Superior temporal gyrus (tissue), 1 donor: Measurements from ENCODE around the gene DNMT3A.
"Not testable (repeated sequence)": the region's sequence is repeated elsewhere in the genome, so short reads cannot be mapped to it uniquely, and the experiment has no call there.

Experiments
- DNase-seq: peaks from one replicate; pipeline ENCODE4 v3.0.0-alpha.2; 2016; ENCODE audit errors: extremely low spot score

The DNMT3A gene

DNA sequence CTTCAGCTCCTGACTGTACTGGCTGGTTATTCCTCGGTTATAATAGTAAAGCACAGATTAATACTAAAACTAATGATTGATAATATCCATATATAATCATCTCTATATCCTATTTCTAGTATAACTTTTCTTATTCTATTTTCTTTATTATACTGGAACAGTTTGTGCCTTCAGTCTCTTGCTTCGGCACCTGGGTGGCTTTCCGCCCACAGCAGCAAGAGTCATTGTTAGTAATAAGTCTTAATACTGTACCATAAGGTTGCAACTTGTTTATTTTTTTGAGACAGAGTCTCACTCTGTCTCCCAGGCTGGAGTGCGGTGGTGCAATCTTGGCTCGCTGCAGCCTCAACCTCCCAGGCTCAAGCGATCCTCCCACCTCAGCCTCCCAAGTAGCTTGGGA is 130.8 kb downstream of the DNMT3A start:
- not testable (repeated sequence) for DNase-seq

DNA sequence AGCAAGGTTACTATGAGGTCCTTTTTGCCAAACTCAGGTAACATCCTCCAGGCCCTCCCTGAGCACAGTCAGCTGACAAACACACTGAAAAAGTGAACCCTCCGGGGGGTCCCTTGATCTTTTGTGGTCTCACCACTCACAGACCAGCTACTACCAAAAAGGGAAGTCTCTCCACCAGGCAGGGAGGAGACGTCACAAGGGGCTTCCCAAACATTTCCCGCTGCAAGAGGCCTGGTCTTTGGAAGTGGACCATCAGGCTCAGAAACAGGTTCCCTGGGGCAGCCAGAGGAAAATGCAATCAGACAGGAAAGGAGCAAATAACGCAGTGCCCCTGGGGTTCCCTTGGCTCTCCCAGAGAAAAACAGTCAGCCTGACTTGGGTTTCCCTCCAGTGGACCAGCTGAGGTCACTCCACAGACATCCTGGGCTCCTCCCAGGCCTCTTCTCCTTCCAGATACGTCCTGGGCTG is 134.6 kb downstream of the DNMT3A start:
- DNase-seq, result no peak

- no peak for DNase-seq
Measured at GRCh38 chr2:25204190-25204838, 137.4 kb downstream of the DNMT3A start.

DNA sequence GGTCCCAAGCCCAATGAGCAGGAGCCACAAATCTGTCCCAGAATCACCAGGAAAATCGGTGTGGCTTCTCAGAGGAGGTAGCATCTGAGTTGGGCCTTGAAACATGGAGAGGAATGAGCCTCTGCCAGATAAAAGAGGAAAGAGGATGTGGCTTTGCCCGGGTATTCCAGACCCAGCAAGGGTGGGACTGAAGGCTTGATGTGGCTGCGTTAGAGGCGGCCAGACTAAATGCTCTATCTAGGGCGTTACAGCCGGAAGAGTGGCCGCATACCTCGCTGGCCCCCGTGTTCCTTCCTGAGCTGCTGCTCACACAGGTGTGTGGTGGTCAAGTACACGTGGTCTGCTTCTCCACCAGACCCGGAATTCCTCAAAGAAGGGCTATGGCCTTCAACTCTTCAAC is 139.4 kb downstream of the DNMT3A start:
- no peak for DNase-seq

- no peak for DNase-seq
Measured at GRCh38 chr2:25201794-25202193, 139.9 kb downstream of the DNMT3A start.

- no peak for DNase-seq
Measured at GRCh38 chr2:25201265-25201664, 140.5 kb downstream of the DNMT3A start.

GRCh38 chr2:25198576-25198975 is 143.1 kb downstream of the DNMT3A start:
- no peak for DNase-seq

DNA sequence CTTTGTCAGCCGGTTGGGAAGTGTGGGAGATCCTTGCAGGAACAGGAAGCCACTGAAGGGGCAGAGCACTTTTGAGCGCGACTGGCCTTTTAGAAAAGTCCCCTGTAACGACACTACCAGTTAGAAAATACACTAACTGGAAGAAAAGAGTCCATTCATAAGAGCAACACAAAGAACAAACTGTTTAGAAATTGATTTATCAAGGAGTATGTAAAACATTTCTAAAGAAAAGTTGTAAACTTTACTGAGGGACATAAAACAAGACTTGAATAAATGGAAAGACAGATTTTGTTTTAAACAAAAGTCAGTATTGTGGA is 143.6 kb downstream of the DNMT3A start:
- no peak for DNase-seq

- DNase-seq, result no peak
Measured at GRCh38 chr2:25197336-25198208, 144.2 kb downstream of the DNMT3A start.

GRCh38 chr2:25194576-25195122 is 147.1 kb downstream of the DNMT3A start:
- no peak for DNase-seq

DNA sequence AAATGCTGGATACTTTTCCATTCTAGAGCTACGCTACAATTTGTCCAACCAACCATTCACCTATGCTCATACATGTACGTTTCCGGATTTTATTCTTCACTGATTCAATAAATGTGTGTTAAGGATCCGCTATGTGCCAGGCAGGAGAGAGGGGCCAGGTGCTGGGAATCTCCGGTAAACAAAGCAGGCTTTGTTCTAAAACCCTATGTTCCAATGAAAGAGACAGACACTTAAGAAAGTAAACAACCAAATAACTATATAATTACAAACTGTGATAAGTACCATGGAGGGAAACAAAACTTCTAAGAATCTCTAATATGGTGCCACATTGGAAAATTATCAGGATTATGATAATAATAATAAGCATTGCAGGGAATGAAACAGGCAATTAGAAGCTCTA is 151.2 kb downstream of the DNMT3A start:
- no peak for DNase-seq

GRCh38 chr2:25188405-25188804 is 153.3 kb downstream of the DNMT3A start:
- DNase-seq, result no peak

DNA sequence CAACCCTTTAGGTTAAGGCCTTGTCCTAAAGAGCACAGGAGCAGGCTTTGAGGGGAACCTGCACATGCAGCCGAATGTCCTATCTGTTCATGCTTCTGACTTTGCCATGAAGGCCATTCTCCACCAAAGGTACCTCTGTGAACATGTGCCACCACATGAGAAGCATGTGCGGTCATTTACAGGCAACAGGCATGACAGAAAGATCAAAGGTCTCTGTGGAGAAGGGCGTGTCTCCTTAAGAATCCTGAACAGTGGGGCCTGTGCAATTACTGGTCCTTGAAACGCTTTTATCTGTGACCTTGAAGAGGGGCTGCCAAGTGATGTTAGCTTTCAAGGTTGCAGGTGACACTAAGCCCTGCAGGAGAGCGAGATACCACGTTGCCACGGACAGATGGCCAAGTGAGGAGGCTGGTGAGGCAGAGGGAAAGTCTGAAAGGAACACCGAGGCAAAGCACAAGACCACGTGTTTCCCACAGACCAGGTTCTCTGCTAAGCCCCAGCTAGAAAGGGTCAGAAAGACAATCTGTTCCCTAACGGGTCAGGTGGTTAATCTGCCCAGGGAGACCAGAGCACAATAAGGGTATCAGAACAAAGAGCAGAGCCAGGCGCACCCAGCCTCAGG is 153.9 kb downstream of the DNMT3A start:
- no peak for DNase-seq

DNA sequence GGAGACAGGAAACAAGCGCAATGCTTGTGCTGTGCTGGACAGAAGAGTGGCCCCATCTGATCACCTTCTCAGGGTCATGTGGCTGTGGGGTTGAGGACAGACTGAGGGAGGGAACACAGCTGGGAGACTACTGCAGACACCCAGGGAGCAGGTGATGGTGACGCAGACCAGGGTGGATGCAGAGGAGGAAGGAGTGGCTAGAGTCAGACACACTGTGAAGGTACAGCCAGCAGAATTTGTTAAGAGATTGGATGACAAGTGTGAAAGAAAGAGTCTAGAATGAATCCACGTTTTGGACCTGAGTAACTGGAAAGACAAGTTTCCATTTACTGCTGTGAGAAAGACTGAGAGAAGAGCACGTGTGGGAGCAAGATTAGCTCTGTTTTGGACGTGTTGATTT is 157.5 kb downstream of the DNMT3A start:
- no peak for DNase-seq

GRCh38 chr2:25178976-25179375 is 162.7 kb downstream of the DNMT3A start:
- DNase-seq, result no peak
